KOPT-K1 (cell line): Measurements from ENCODE around the gene USP43.
"Not testable (repeated sequence)": the region's sequence is repeated elsewhere in the genome, so short reads cannot be mapped to it uniquely, and the experiment has no call there.

ENCODE experiments used
- H3K27ac ChIP-seq: fragments of 200-600 bp; sonication (generic); 2 replicates; pipeline ENCODE4 v1.5.1; 2016; ENCODE audit warnings: antibody characterized with exemption, mild to moderate bottlenecking, low read depth, low read length; ENCODE audit not compliant: poor library complexity, severe bottlenecking
- H3K36me3 ChIP-seq: fragments of 200-600 bp; sonication (generic); 2 replicates; pipeline ENCODE4 v1.5.1; 2017; ENCODE audit warnings: antibody characterized with exemption, mild to moderate bottlenecking, low read length, moderate library complexity; ENCODE audit not compliant: insufficient read depth
- H3K9me3 ChIP-seq: fragments of 200-600 bp; sonication (generic); 2 replicates; pipeline ENCODE4 v1.5.1; 2017; ENCODE audit warnings: antibody characterized with exemption, low read length, mild to moderate bottlenecking; ENCODE audit not compliant: insufficient read depth, poor library complexity, severe bottlenecking

The USP43 gene, protein sequence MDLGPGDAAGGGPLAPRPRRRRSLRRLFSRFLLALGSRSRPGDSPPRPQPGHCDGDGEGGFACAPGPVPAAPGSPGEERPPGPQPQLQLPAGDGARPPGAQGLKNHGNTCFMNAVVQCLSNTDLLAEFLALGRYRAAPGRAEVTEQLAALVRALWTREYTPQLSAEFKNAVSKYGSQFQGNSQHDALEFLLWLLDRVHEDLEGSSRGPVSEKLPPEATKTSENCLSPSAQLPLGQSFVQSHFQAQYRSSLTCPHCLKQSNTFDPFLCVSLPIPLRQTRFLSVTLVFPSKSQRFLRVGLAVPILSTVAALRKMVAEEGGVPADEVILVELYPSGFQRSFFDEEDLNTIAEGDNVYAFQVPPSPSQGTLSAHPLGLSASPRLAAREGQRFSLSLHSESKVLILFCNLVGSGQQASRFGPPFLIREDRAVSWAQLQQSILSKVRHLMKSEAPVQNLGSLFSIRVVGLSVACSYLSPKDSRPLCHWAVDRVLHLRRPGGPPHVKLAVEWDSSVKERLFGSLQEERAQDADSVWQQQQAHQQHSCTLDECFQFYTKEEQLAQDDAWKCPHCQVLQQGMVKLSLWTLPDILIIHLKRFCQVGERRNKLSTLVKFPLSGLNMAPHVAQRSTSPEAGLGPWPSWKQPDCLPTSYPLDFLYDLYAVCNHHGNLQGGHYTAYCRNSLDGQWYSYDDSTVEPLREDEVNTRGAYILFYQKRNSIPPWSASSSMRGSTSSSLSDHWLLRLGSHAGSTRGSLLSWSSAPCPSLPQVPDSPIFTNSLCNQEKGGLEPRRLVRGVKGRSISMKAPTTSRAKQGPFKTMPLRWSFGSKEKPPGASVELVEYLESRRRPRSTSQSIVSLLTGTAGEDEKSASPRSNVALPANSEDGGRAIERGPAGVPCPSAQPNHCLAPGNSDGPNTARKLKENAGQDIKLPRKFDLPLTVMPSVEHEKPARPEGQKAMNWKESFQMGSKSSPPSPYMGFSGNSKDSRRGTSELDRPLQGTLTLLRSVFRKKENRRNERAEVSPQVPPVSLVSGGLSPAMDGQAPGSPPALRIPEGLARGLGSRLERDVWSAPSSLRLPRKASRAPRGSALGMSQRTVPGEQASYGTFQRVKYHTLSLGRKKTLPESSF

GRCh38 chr17:9644910-9645751, at the start of gene USP43:
Gene USP43, plus strand, starts transcription at chr17:9645517. Its CDS starts 116 bp downstream, at chr17:9645633.
- no peak within 1 kb of the TSS for H3K27ac ChIP-seq

GRCh38 chr17:9597638-9598037, 47.7 kb upstream of the USP43 start:
- not testable (repeated sequence) for H3K9me3 ChIP-seq, H3K36me3 ChIP-seq, H3K27ac ChIP-seq

More at GRCh38 chr17:9644910-9645751, at the start of gene USP43:
- Histone ChIP-seq H3K36me3 (no peaks in the 10 kb centered on the region), H3K9me3 (no peaks in the 10 kb centered on the region)

GRCh38 chr17:9598661-9599060, 46.7 kb upstream of the USP43 start:
- Histone ChIP-seq H3K9me3 (no peaks in the 10 kb centered on the region), H3K36me3 (no peaks in the 10 kb centered on the region), H3K27ac (no peak overlapping the region)

DNA sequence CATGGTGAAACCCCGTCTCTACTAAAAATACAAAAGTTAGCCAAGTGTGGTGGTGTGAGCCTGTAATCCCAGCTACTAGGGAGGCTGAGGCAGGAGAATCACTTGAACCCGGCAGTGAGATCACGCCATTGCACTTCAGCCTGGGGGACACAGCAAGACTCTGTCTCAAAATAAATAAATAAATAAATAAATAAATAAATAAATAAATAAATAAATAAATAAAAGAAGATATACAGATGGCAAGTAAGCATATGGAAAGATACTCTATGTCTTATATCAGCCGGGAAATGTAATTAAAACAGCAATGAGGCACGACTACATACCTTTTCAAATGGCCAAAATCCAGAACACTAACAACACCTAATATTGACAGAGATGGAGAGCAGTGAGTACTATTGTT, 40.7 kb upstream of the USP43 start:
- H3K36me3 ChIP-seq, H3K9me3 ChIP-seq, H3K27ac ChIP-seq: not testable (repeated sequence)

DNA sequence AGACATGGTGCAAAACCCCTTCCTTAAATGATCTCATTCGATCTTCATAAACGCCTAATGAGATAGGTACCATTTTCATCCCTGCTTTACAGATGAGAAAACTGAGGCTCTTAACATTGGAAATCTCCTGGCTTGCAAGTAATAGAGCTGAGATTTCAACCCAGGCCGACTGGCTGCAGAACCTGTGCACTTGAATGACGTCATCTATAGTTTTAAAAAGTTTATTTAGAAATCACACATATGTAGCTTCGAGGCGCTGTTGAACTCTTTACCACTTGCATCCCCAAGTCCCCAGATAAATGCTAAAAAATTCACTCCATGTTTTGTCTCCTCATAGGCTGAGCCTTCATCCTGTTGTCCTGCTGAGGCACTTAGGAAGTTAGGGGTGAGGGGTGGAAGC, 38.9 kb upstream of the USP43 start:
- no peaks in the 10 kb centered on the region for H3K36me3 ChIP-seq
- no peaks in the 10 kb centered on the region for H3K9me3 ChIP-seq
- no peak overlapping the region for H3K27ac ChIP-seq

GRCh38 chr17:9607058-9607457, 38.3 kb upstream of the USP43 start:
- not testable (repeated sequence) for H3K27ac ChIP-seq, H3K36me3 ChIP-seq, H3K9me3 ChIP-seq

DNA sequence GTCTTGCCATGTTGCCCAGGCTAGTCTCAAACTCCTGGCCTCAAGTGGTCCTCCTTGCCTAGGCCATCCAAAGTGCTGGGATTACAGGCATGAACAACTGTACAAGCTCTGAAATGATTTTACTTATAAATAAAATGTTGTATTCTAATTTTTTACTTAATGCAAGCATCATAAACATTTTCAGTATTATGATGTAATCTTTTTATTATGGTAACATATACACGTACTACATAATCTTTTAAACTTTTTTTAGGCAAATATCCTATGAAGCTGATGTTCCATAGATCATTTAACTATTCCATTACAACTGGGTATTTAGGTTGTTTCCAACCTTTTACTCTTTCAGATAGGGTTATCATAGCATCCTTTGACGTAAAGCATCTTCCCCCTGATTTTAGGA, 33.8 kb upstream of the USP43 start:
- H3K9me3 ChIP-seq, result no peaks in the 10 kb centered on the region
- no peaks in the 10 kb centered on the region for H3K36me3 ChIP-seq
- H3K27ac ChIP-seq, result no peak overlapping the region

- Histone ChIP-seq H3K27ac (no peak overlapping the region), H3K9me3 (no peaks in the 10 kb centered on the region), H3K36me3 (no peaks in the 10 kb centered on the region)
Measured at GRCh38 chr17:9612006-9612405, 33.3 kb upstream of the USP43 start.

GRCh38 chr17:9615486-9615885, 29.8 kb upstream of the USP43 start:
- Histone ChIP-seq H3K9me3 (no peaks in the 10 kb centered on the region), H3K27ac (no peak overlapping the region), H3K36me3 (no peaks in the 10 kb centered on the region)

GRCh38 chr17:9622961-9623360, 22.4 kb upstream of the USP43 start:
- Histone ChIP-seq H3K27ac (no peak overlapping the region), H3K9me3 (peaks cover 14% of the 10 kb centered on the region), H3K36me3 (no peaks in the 10 kb centered on the region)

GRCh38 chr17:9628509-9628908, 16.8 kb upstream of the USP43 start:
- peaks cover 6% of the 10 kb centered on the region for H3K9me3 ChIP-seq
- H3K27ac ChIP-seq, result no peak overlapping the region
- no peaks in the 10 kb centered on the region for H3K36me3 ChIP-seq

- H3K9me3 ChIP-seq, result no peaks in the 10 kb centered on the region
- no peak overlapping the region for H3K27ac ChIP-seq
- no peaks in the 10 kb centered on the region for H3K36me3 ChIP-seq
Measured at GRCh38 chr17:9632741-9633140, 12.6 kb upstream of the USP43 start.

- H3K9me3 ChIP-seq, result no peaks in the 10 kb centered on the region
- no peak overlapping the region for H3K27ac ChIP-seq
- H3K36me3 ChIP-seq, result no peaks in the 10 kb centered on the region
Measured at GRCh38 chr17:9635340-9635739, 10.0 kb upstream of the USP43 start.

DNA sequence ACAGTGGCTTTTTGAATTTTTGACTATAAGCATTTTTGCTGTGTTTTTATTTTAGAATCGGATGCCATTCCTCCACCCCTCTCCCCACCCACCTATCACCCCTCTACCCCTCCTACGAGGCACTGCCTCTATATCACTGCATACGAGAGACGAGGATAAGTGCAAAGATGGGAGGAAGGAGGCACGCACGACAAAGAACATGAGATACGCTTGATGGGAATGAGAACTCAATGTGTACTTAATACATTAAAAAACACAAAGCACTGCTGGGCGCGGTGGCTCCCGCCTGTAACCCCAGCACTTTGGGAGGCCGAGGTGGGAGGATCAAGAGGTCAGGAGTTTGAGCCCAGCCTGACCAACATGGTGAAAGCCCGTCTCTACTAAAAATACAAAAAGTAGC, 8.8 kb upstream of the USP43 start:
- H3K36me3 ChIP-seq, result no peaks in the 10 kb centered on the region
- no peaks in the 10 kb centered on the region for H3K9me3 ChIP-seq
- H3K27ac ChIP-seq, result no peak overlapping the region
